HepG2 (cell line): Measurements from ENCODE around the gene PALM. TPM values are rescaled to one million over a fixed set of nuclear protein-coding genes. Genes with fewer than 3 reads are reported as not detected.
A peak's percentile ranks its signal among the peaks of the same experiment; 100 is the strongest.

ENCODE experiments used
- AHR ChIP-seq: IDR thresholded peaks from 2 replicates; pipeline ENCODE4 v1.6.1; 2018; ENCODE audit warnings: missing genetic modification reagents, missing compliant biosample characterization
- ERF ChIP-seq: IDR thresholded peaks from 2 replicates; pipeline ENCODE4 v1.6.1; 2018; ENCODE audit warnings: missing biosample characterization, missing genetic modification reagents
- GZF1 ChIP-seq: sonication (generic); formaldehyde crosslinking; IDR thresholded peaks from 2 replicates; pipeline ENCODE4 v1.5.1; 2020; ENCODE audit warnings: mild to moderate bottlenecking, missing genetic modification reagents
- HINFP ChIP-seq: sonication (generic); formaldehyde crosslinking; IDR thresholded peaks from 2 replicates; pipeline ENCODE4 v1.4.0; 2020; ENCODE audit warnings: low read depth, mild to moderate bottlenecking, missing genetic modification reagents
- HOXA5 ChIP-seq: sonication (generic); formaldehyde crosslinking; IDR thresholded peaks from 2 replicates; pipeline ENCODE4 v1.4.0; 2020; ENCODE audit warnings: missing genetic modification reagents
- PATZ1 ChIP-seq: sonication (generic); formaldehyde crosslinking; IDR thresholded peaks from 2 replicates; pipeline ENCODE4 v1.4.0; 2020; ENCODE audit warnings: missing genetic modification reagents
- TCF7L2 ChIP-seq: IDR thresholded peaks from 2 replicates; pipeline ENCODE4 v1.6.1; 2011; ENCODE audit warnings: mild to moderate bottlenecking, low read depth, low read length, moderate library complexity
- TERF1 ChIP-seq: sonication (generic); formaldehyde crosslinking; IDR thresholded peaks from 2 replicates; pipeline ENCODE4 v1.8.0; 2022; ENCODE audit warnings: mild to moderate bottlenecking, missing genetic modification reagents, moderate library complexity
- ZGPAT ChIP-seq: IDR thresholded peaks from 2 replicates; pipeline ENCODE4 v1.6.1; 2016; ENCODE audit warnings: mild to moderate bottlenecking
- ZNF20 ChIP-seq: sonication (generic); formaldehyde crosslinking; IDR thresholded peaks from 2 replicates; pipeline ENCODE4 v1.4.0; 2020; ENCODE audit warnings: mild to moderate bottlenecking, moderate library complexity, missing genetic modification reagents
- ZNF274 ChIP-seq: sonication (generic); formaldehyde crosslinking; IDR thresholded peaks from 2 replicates; pipeline ENCODE4 v1.5.1; 2020; ENCODE audit warnings: mild to moderate bottlenecking, missing genetic modification reagents
- ZNF318 ChIP-seq: sonication (generic); formaldehyde crosslinking; IDR thresholded peaks from 2 replicates; pipeline ENCODE4 v1.4.0; 2020; ENCODE audit warnings: mild to moderate bottlenecking, missing genetic modification reagents
- ZNF879 ChIP-seq: sonication (generic); formaldehyde crosslinking; IDR thresholded peaks from 2 replicates; pipeline ENCODE4 v1.8.1; 2023; ENCODE audit warnings: missing genetic modification reagents
- polyA plus RNA-seq, 8 experiments: library from polyadenylated mRNA; depleted of rRNA in 3 of 8; stranded (reverse) in 7 of 8; unstranded in 1 of 8; fragments of >200 nt; fragmentation: Illumina TruSeq in 4 of 8; extraction: Trizol in 4 of 8; gene quantifications; 2 replicates each; pipeline versions ENCODE4 v1.2.1 to v1.2.3, GENCODE V29; 2011 to 2016; ENCODE audit warnings: low read depth in 4 of 8, missing spikeins in 1 of 8, mixed read lengths in 1 of 8; ENCODE audit not compliant: insufficient read depth in 1 of 8
- total RNA-seq, 5 experiments: library from RNA; depleted of rRNA; stranded (reverse); fragments of >200 nt; fragmentation: Illumina TruSeq; extraction: Trizol; gene quantifications; 2 replicates each; pipeline ENCODE4 v1.2.3, GENCODE V29; 2016; ENCODE audit warnings: low read depth in 1 of 5

PALM gene
- total and polyA plus RNA-seq, 2 of the 13 experiments (the other 11 are each of a cell fraction or from before 2014, with no cell fraction given): 4.0 to 9.7 TPM

- TF ChIP-seq HINFP (CRISPR knock-in tag) (peak; percentile 41; the same call in 1 of the 2 replicates), ZNF274 (CRISPR knock-in tag) (peak; percentile 48; the same call in 1 of the 2 replicates), HOXA5 (CRISPR knock-in tag) (no peak; the same call in 1 of the 2 replicates), ERF (CRISPR knock-in tag) (peak; percentile 82; the same call in 1 of the 2 replicates), ZNF318 (CRISPR knock-in tag) (peak; percentile 43; the same call in 1 of the 2 replicates), PATZ1 (CRISPR knock-in tag) (peak; percentile 100), ZNF20 (CRISPR knock-in tag) (no peak), TERF1 (CRISPR knock-in tag) (no peak), GZF1 (CRISPR knock-in tag) (no peak), TCF7L2 (no peak), AHR (no peak), ZGPAT (CRISPR knock-in tag) (peak; percentile 92), ZNF879 (CRISPR knock-in tag) (0 out of 2 replicates have a peak, but pooled peaks have one; percentile 21)
Measured at GRCh38 chr19:738509-739128, 29.9 kb downstream of the PALM start (continued).
